Pancreas (tissue), 10 donors: ENCODE measurements around the gene GPR18. TPM values are rescaled to one million over a fixed set of nuclear protein-coding genes. Genes with fewer than 3 reads are reported as not detected.

Experiments used
- ATAC-seq, 4 donors: fragments of 200-7000 bp; cut with Tn5 transposase; one replicate each; pipeline versions ENCODE4 v1.8.0 to v1.9.1; 2020; ENCODE audit warnings: mild to moderate bottlenecking in 4 of 4, moderate library complexity in 4 of 4
- DNase-seq, 6 donors: peaks; one replicate each; pipeline ENCODE4 v3.0.0-alpha.2; 2020
- FAIRE-seq: peaks from 2 replicates; lab custom pipeline; 2012; peaks lifted over from hg19 to GRCh38; lab: Jason Lieb, UNC
- H3K27ac ChIP-seq, 4 donors: fragments of 200-600 bp; sonication (generic); 1 replicate in 3 of 4; 2 replicates in 1 of 4; pipeline versions ENCODE4 v1.5.0 to v1.8.0; 2020
- H3K27me3 ChIP-seq, 4 donors: fragments of 200-600 bp; one replicate each; pipeline ENCODE4 v1.8.0; 2021
- H3K36me3 ChIP-seq, 3 donors: fragments of 200-600 bp; sonication (generic) in 1 of 3; one replicate each; pipeline versions ENCODE4 v1.5.0 to v1.8.0; 2020 to 2021
- H3K4me1 ChIP-seq, 3 donors: fragments of 200-600 bp; one replicate each; pipeline ENCODE4 v1.8.0; 2021
- H3K4me3 ChIP-seq, 4 donors: fragments of 200-600 bp; sonication (generic) in 2 of 4; one replicate each; pipeline versions ENCODE4 v1.5.0 to v1.8.0; 2020 to 2021
- H3K9me3 ChIP-seq, 4 donors: fragments of 200-600 bp; one replicate each; pipeline ENCODE4 v1.8.0; 2021
- WGBS, 2 donors: extraction: QIAGEN DNeasy Blood & Tissue Kit; methylation state at CpG; one replicate each; pipeline ENCODE4 v1.1.7; 2013; 5-methylcytosine and 5-hydroxymethylcytosine counted together
- intact Hi-C, 3 donors: fragments of 100-400 bp; cut with DNase I; formaldehyde crosslinking; loops; one replicate each; pipeline versions ENCODE4 v1.11.1 to v1.14.2; 2022
- polyA plus RNA-seq, 2 donors: library from polyadenylated mRNA; stranded (reverse); fragments of 200-250 nt; gene quantifications; one replicate each; pipeline ENCODE4 v1.2.3, GENCODE V29; 2013
- total RNA-seq, 6 donors: library from RNA; stranded (reverse); fragmentation: NEBNext Ultra II Directional in 4 of 6; extraction: Animal tissue kit (Norgen Biotek cat#: 25700) in 4 of 6; gene quantifications; one replicate each; pipeline versions ENCODE4 v1.2.1 to v1.2.4, GENCODE V29; 2021 to 2023
- TF ChIP-seq, protein P1 (sequence below), 4 donors: fragments of 200-600 bp; sonication (generic) in 3 of 4; IDR thresholded peaks; one replicate each; pipeline versions ENCODE4 v1.5.0 to v1.8.0; 2021; ENCODE audit warnings: antibody characterized with exemption in 4 of 4
- donor health status: healthy with polysubstance abuse.
- donor health status: DM: no; HTN: no; CAD: no; lungs with moderate emphysema.
- donor health status: DM: no; HTN: no; CAD: no.
- donor health status: control.
- donor health status: control.
- donor health status: Bipolar disorder and iron deficiency.
- donor health status: DM: yes; HTN: yes; CAD: no.
- donor health status: DM: no; HTN: no; CAD: no.
- donor health status: DM: no; HTN: no; CAD: no.
- donor health status: DM: yes; HTN: yes; CAD: no.

The GPR18 gene
- total and polyA plus RNA-seq, 8 donors: 0.14 to 0.22 TPM; not detected in 6

- FAIRE-seq: no peak
- Histone ChIP-seq H3K4me1 (peaks cover 0 to 3% (median 0%) of the 10 kb centered on the region in 3 donors), H3K4me3 (no peak overlapping the region), H3K27ac (no peak overlapping the region), H3K36me3 (no peaks in the 10 kb centered on the region), H3K9me3 (no peaks in the 10 kb centered on the region), H3K27me3 (no peaks in the 10 kb centered on the region)
- DNase-seq: no peak
- 83 to 88% methylated on average over 3 of the region's 3 CpGs for WGBS, 2 donors
- intact Hi-C loops: no loop called here
- ATAC-seq: no peak
- TF ChIP-seq, protein P1, sequence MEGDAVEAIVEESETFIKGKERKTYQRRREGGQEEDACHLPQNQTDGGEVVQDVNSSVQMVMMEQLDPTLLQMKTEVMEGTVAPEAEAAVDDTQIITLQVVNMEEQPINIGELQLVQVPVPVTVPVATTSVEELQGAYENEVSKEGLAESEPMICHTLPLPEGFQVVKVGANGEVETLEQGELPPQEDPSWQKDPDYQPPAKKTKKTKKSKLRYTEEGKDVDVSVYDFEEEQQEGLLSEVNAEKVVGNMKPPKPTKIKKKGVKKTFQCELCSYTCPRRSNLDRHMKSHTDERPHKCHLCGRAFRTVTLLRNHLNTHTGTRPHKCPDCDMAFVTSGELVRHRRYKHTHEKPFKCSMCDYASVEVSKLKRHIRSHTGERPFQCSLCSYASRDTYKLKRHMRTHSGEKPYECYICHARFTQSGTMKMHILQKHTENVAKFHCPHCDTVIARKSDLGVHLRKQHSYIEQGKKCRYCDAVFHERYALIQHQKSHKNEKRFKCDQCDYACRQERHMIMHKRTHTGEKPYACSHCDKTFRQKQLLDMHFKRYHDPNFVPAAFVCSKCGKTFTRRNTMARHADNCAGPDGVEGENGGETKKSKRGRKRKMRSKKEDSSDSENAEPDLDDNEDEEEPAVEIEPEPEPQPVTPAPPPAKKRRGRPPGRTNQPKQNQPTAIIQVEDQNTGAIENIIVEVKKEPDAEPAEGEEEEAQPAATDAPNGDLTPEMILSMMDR (IDR thresholded peaks at IDR 0.05): no peak
Measured at GRCh38 chr13:99278843-99279242, 20.7 kb upstream of the GPR18 start.

DNA sequence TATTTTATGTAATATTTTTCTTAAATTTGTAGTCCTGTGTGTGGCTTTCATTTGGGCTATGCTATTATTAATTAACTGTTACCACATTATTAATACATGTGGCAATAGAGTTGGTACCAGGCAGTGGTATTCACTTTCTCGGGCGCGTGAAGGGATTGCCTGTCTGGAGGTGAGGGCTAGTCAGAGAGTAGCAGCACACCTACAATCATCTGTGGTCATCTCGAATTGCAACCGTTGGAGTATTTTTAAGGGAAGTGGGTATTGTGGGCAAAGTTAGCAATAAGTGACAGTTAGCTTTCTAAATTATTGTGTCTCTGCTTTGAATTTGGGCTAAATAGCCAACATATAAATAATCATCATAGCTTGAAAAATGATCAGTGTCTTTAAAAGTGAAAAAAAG, 20.0 kb upstream of the GPR18 start:
- Histone ChIP-seq H3K36me3 (no peaks in the 10 kb centered on the region), H3K27me3 (no peaks in the 10 kb centered on the region), H3K9me3 (no peaks in the 10 kb centered on the region), H3K4me1 (peaks cover 0 to 3% (median 0%) of the 10 kb centered on the region in 3 donors), H3K4me3 (no peak overlapping the region), H3K27ac (no peak overlapping the region)
- DNase-seq (no peak), FAIRE-seq (no peak), ATAC-seq (no peak)
- 87 to 91% methylated on average over 5 of the region's 5 CpGs for WGBS, 2 donors
- intact Hi-C loops: no loop called here
- TF ChIP-seq, protein P1 (IDR thresholded peaks at IDR 0.05): no peak

DNA sequence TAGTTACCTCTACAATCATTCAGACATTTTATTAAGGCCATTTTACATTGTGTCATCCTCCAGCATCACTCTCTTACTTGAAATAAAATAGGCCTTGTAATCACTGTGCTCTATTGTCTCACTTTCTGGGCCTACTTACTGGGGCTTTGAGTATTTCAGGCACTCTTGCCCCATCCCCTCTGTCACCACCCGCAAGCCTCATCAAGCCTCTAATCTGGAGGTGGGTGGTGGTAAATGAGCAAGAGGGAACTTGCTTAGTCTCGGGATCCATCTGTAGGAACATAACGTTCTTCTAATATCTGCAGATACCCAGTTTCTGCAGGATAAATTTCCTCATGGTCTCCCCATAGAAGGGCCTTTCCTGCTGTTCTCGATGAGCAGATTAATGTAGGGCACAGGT, 19.4 kb upstream of the GPR18 start:
- Histone ChIP-seq H3K27me3 (no peaks in the 10 kb centered on the region), H3K36me3 (no peaks in the 10 kb centered on the region), H3K4me3 (no peak overlapping the region), H3K27ac (no peak overlapping the region), H3K4me1 (peaks cover 0 to 3% (median 0%) of the 10 kb centered on the region in 3 donors), H3K9me3 (no peaks in the 10 kb centered on the region)
- WGBS, 2 donors: 92 to 93% methylated on average over 4 of the region's 4 CpGs
- intact Hi-C loops: no loop called here
- DNase-seq (no peak), FAIRE-seq (no peak), ATAC-seq (peak in 1 of 4 donors; percentile 19)
- TF ChIP-seq, protein P1 (IDR thresholded peaks at IDR 0.05): no peak

DNA sequence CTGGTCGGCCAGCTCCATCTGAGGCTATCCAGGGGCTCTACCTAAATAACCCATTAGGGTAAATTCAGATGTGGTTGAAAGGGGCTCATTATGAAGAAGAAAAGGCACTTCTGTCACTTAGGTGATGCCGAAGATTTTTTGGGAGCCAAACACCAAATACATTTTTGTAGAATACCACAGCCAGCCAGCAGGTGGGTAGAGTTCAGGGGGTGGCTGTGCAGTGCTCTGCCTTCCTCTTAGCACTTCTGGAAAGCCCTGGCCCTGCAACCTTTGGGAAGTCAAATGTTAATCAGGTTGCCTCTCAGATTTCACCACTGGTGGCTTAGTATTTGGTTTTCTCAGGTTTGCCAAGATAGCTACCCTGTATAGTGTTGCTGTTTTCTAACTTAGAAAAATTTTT, 18.5 kb upstream of the GPR18 start:
- WGBS, 2 donors: 95 to 96% methylated on average over 2 of the region's 2 CpGs
- intact Hi-C loops: no loop called here
- H3K4me3 ChIP-seq: no peak overlapping the region
- no peak overlapping the region for H3K27ac ChIP-seq
- ATAC-seq: no peak
- no peaks in the 10 kb centered on the region for H3K27me3 ChIP-seq
- DNase-seq: no peak
- no peaks in the 10 kb centered on the region for H3K36me3 ChIP-seq
- TF ChIP-seq, protein P1 (IDR thresholded peaks at IDR 0.05): no peak
- no peaks in the 10 kb centered on the region for H3K9me3 ChIP-seq
- H3K4me1 ChIP-seq: no peaks in the 10 kb centered on the region
- no peak for FAIRE-seq

GRCh38 chr13:99275093-99275469, 16.9 kb upstream of the GPR18 start:
- TF ChIP-seq, protein P1 (IDR thresholded peaks at IDR 0.05): no peak
- Histone ChIP-seq H3K4me1 (no peaks in the 10 kb centered on the region), H3K9me3 (no peaks in the 10 kb centered on the region), H3K27me3 (no peaks in the 10 kb centered on the region), H3K36me3 (no peaks in the 10 kb centered on the region), H3K27ac (no peak overlapping the region), H3K4me3 (no peak overlapping the region)
- intact Hi-C loops: no loop called here
- 69 to 71% methylated on average over 1 of the region's 1 CpG for WGBS, 2 donors
- DNase-seq (no peak), ATAC-seq (no peak), FAIRE-seq (no peak)
